ENCODE results near the gene CLIC4. TPM values are rescaled to one million over a fixed set of nuclear protein-coding genes. Genes with fewer than 3 reads are reported as not detected.

The CLIC4 gene
- total RNA-seq, 2 donors from 2014 or later, result 58.1 to 78.8 TPM

GRCh38 chr1:24875257-24875656 is 130.0 kb downstream of the CLIC4 start:
- intact Hi-C loops (cut with DNase I), result no loop called here
- Histone ChIP-seq H3K27ac (no peak overlapping the region), H3K9me3 (no peaks in the 10 kb centered on the region), H3K4me1 (no peaks in the 10 kb centered on the region), H3K27me3 (no peaks in the 10 kb centered on the region), H3K4me3 (no peak overlapping the region), H3K36me3 (replicated peaks in 1 of 2; ENCODE audit: insufficient read depth in 1 of 2, low read depth in 2 of 2) (no peaks in the 10 kb centered on the region)
- TF ChIP-seq POLR2A (IDR thresholded peaks at IDR 0.05) (no peak), CTCF (IDR thresholded peaks at IDR 0.05) (no peak)
- DNase-seq, result no peak
- no peak for ATAC-seq
- 57 to 73% methylated on average over 7 to 8 of the region's 8 CpGs for WGBS, 2 donors

DNA sequence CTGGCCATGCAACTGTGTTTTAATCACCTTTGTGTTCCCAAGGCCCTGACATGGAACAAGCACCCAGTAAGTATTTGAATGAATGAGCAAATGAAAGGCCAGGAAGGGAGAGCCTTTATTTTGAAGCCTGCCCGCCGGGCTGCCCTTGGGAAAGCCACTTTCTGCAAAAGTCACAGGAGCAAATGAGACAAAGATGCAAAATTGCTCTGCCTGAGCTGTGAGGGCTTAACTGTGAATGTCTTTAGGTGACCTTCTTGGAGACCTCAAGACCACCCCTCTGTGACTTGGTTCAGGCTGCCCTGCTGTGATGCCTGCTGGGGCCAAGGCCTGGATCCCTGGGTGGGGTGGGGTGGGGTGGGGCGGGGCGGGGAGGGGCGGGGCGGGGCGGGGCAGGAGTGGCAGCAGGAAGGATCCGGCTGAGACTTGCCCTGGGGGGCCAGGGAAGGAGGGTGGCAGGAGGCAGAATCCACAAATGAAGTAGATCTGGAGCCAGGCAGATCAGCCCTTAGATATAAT is 130.8 kb downstream of the CLIC4 start:
- intact Hi-C loops (cut with DNase I), result no loop called here
- Histone ChIP-seq H3K4me1 (no peaks in the 10 kb centered on the region), H3K27me3 (no peaks in the 10 kb centered on the region), H3K4me3 (no peak overlapping the region), H3K36me3 (replicated peaks in 1 of 2; ENCODE audit: insufficient read depth in 1 of 2, low read depth in 2 of 2) (no peaks in the 10 kb centered on the region), H3K9me3 (no peaks in the 10 kb centered on the region), H3K27ac (no peak overlapping the region)
- no peak for TF ChIP-seq CTCF (IDR thresholded peaks at IDR 0.05)
- no peak for TF ChIP-seq POLR2A (IDR thresholded peaks at IDR 0.05)
- DNase-seq, result no peak
- no peak for ATAC-seq
- WGBS, 2 donors, result 74 to 76% methylated on average over 4 to 5 of the region's 8 CpGs

DNA sequence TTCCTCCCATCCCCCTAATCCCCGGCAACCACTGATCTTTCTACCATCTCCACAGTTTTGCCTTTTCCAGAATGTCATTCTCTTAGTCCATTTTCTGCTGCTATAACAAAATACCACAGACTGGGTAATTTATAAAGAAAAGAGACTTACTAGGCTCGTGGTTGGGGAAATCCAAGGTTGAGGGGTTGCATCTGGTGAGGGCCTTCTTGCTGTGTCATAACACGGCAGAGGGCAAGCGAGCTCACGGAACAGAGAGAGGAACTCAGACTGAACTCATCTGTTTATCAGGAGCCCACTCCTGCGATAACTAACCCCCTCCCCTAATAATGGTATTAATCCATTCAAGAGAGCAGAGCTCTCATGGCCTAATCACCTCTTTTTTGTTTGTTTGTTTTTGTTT is 132.8 kb downstream of the CLIC4 start:
- Histone ChIP-seq H3K4me3 (no peak overlapping the region), H3K9me3 (no peaks in the 10 kb centered on the region), H3K36me3 (replicated peaks in 1 of 2; ENCODE audit: insufficient read depth in 1 of 2, low read depth in 2 of 2) (no peaks in the 10 kb centered on the region), H3K4me1 (no peaks in the 10 kb centered on the region), H3K27ac (no peak overlapping the region), H3K27me3 (no peaks in the 10 kb centered on the region)
- no peak for DNase-seq
- ATAC-seq, result no peak
- TF ChIP-seq CTCF (IDR thresholded peaks at IDR 0.05) (no peak), POLR2A (IDR thresholded peaks at IDR 0.05) (no peak)
- intact Hi-C loops (cut with DNase I), result no loop called here
- 78 to 82% methylated on average over 6 of the region's 6 CpGs for WGBS, 2 donors

GRCh38 chr1:24878775-24879742 is 133.8 kb downstream of the CLIC4 start:
- TF ChIP-seq POLR2A (IDR thresholded peaks at IDR 0.05), result no peak
- TF ChIP-seq CTCF (IDR thresholded peaks at IDR 0.05), result no peak
- H3K36me3 ChIP-seq (replicated peaks in 1 of 2; ENCODE audit: insufficient read depth in 1 of 2, low read depth in 2 of 2), result no peaks in the 10 kb centered on the region
- DNase-seq (no peak), ATAC-seq (no peak)
- intact Hi-C loops (cut with DNase I), result no loop called here
- no peak overlapping the region for H3K4me3 ChIP-seq
- whole genome bisulfite sequencing, 2 donors, result 71 to 78% methylated on average over 5 to 7 of the region's 7 CpGs
- no peaks in the 10 kb centered on the region for H3K4me1 ChIP-seq
- H3K27ac ChIP-seq, result no peak overlapping the region
- H3K27me3 ChIP-seq, result no peaks in the 10 kb centered on the region
- no peaks in the 10 kb centered on the region for H3K9me3 ChIP-seq
